Endothelial cell of hepatic sinusoid (primary cell): Measurements from ENCODE around the gene HOXA13.

Experiments used
- in situ Hi-C: cut with HindIII; loops from 2 replicates; pipeline ENCODE4 v1.10.0; 2017; ENCODE audit warnings: low sequenced_read_pairs

HOXA13 gene

GRCh38 chr7:27163288-27164044 is 36.4 kb downstream of the HOXA13 start:
- in situ Hi-C loops = loop anchor here (5.0 to 25.0 kb wide), 4 partner anchors 36 to 1276 kb away; no protein-coding TSS in a partner anchor

GRCh38 chr7:27162561-27163287 is 37.2 kb downstream of the HOXA13 start:
- in situ Hi-C loops = loop anchor here (5.0 to 25.0 kb wide), 4 partner anchors 35 to 1275 kb away; no protein-coding TSS in a partner anchor

DNA sequence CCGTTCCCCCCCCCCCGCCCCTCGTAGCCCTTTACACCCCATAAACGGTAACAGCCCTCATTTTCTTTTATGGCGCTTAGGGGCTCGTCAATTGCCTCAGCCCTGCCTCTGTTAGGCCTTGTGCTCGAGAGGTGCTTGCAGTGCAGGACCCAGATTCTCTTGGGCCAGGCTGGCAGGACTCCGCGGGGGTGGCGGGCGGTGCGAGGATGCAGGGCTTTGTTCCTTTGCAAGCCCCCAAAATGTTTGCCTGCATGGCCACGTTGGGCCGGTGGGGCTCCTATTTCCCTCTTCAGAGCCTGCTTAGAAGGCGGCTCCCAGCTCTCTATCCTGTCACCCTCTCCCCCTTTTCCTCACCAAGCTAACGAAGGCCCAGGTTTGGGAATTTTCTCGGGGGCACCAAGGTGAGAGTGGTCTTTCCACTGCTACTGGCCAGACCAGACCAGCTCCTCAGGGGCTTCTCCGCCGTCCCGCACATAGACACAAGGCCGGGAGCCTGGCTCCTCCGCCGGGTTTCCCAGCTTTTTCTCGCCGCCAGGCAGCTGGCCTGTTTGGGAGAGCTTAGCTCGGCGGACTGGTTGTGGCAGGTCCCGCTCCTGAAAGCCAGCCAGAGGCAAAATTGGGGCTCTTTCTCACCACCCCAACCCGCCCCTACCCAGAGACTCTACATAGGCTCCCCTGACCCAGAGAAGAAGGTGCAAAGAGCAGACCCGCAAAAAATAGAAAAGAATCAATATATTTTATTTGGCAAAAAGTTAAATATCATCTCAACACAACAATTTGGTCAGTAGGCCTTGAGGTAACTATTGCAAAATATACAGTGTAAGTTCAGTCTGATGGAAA is 38.0 kb downstream of the HOXA13 start:
- in situ Hi-C loops = loop anchor here (5.0 to 25.0 kb wide), 4 partner anchors 35 to 1275 kb away; no protein-coding TSS in a partner anchor

- in situ Hi-C loops = loop anchor here (5.0 to 25.0 kb wide), 4 partner anchors 34 to 1274 kb away; no protein-coding TSS in a partner anchor
These were observed 38.6 kb downstream of the HOXA13 start for GRCh38 chr7:27161214-27161720.

- in situ Hi-C loops = loop anchor here (5.0 to 25.0 kb wide), 4 partner anchors 33 to 1273 kb away; no protein-coding TSS in a partner anchor
These were observed 39.2 kb downstream of the HOXA13 start for GRCh38 chr7:27160546-27161213.

DNA sequence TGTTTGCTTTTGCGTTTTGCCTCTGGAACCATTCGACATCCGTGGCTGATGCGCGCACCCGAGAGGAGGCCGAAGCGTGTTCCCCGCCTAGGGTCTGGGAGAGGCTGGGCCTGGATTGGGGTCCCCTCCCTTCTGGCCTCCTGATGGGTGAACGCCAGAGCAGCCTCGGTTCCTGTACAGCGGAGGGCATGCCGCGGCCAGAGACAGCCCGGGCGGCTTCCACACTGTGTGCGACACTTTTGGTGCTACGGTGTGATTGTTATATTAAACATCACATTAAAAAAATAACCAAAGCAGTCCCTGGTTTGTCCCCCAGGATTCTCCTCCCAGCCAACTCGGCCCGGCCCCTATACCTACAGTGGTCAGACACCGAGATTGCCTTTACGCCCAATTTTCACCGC is 39.7 kb downstream of the HOXA13 start:
- in situ Hi-C loops = loop anchor here (5.0 to 25.0 kb wide), 4 partner anchors 33 to 1273 kb away; no protein-coding TSS in a partner anchor

DNA sequence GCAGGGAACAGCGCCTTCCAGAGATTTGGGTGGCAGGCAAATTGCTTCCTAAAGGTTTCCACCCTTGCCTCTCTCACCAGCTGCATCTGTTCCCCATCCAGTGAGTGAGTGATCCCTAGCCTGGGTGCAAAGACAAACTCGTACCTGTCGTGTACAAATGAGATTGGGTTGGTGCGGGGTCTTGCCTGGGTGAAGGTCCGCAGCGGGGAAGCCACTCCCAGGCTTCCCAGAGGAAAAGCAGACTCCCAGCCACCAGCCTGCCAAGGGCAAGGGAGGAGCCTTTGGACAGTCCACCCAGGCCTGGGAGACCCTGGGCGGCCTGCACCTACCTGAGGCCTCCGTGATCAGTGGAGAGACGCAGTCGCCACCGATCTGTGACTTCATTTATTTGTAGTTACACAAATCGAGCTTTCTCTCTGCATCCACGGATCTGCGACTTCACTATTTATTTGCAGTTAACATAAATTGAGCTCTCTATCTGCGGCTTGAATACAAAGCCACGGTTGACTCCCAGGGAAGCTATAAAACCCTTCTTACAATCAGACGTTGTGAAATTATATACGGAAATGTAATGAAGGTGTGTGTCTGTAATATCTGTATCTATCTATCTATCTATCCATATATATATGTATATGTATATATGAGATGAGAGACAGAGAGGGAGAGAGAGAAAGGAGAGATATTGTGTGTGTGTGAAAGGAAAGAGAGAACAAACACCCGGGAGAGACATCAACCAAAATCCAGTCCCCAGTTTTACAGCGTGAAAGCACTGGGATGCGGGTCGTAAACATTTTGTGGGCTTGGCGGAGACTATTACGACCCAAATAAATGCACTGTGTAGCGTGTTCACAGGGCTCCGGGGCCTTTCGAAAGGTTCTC is 40.4 kb downstream of the HOXA13 start:
- in situ Hi-C loops = loop anchor here (5.0 to 25.0 kb wide), 4 partner anchors 32 to 1272 kb away; no protein-coding TSS in a partner anchor

DNA sequence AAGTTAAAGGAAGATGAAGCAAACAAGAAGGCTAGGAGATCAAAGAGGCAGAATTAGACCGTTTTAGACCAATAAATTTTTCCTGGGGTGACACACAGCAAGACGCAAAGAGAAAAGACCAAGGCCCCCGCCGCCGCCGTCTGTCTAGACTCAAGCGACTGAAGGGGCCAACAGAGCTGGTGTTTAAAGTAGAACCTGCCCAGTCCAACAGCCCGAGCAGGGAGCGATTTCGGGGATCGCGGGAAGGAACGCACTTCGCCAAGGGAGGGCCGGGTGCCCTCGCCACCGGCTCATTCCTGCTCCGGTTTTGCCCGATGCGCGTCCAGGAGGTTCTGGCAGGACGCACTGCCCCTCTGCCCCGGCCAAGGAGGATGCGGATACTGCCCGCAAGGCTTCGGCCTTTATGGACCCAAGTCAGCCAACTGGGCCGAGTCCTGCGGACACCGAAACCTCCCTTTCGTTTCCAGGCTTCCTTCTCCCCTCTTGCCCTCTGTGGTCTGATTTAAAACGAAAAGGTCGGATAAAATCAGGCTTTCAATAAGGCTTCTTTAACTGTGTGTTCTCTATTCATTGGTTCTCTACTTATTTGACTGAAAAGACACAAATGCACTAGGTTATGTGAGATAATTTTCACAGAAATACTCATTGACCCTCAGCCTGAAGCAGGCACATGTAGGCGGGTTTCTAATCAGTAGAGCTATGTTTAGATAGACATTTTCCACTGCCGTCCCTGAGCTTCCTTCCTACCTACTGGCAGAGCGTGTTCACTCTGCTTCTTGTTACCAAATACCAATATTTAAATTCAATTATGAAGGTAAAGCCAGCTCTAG is 41.2 kb downstream of the HOXA13 start:
- in situ Hi-C loops = loop anchor here (25.0 kb wide), 1 partner anchor 1271 kb away; no protein-coding TSS in a partner anchor

DNA sequence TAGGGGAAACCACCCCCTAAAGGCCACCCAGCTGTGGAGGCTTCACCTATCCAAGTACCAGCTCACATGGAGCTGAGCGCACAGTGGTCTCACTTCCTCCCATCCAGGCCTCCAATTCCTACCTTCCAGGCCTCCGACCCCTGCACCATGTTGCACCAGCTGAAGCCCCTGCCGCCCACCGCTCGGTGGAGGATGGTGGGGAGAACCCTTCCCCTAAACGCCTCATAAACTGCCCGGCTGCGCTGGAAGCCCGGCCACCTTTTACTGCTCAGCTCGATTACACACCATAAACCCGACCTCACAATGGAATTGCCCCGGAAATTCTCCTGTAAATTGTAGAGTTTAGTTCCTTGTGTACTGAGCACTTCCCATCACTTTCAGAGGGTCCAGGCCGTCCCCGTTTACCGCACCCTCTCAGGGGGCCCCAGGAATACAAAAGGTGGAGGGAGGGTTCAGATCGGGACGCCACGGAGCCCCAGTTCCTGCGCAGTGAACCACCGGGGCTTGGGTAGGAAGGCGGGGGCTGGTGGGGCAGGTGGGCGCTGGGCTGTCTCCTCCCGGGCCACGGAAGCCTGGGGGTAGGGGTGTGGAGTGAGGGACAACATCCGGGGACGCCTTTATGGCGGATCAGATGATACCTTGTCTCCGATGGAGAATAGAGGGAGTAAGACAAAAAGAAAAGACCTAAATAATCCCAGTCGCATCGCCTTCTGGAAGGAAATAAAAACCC is 42.0 kb downstream of the HOXA13 start:
- in situ Hi-C loops = loop anchor here (25.0 kb wide), 1 partner anchor 1271 kb away; no protein-coding TSS in a partner anchor

DNA sequence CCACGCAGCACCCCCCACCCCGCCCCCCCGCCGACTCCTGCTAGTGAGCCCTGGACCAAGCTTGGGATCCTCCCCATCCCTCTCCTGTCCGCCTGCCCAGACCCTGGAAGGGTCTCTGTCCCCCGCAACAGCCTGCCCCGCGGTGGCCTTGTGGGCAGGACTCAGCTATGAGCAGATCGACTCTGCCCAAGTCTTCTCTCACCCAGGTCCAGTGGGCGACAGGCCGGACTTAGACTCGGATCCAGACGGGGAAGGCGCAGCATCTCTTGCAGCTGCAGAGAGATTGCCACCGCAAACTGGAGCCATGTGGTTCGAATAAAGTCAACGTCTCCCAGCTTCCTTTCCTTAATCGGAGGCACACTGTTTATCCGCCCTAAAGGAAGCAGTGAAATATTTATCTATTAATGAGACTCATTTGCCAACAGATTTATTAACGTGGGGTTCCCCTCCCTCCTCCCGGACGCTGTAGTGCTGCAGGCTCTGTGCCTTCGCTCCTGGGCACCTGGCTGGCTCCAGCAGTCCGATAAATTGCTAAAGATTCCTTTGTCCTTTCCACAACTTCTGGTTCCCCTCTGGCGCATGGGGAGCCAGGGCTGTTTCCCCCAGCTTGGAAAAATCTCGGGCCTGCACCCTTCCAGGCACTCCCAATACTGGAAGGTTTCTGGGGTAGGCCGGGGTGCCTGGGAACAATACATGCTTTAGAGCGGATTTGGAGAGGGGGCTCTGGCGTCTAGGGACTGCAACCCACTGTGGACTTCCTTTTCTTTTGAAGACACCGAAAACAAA is 42.8 kb downstream of the HOXA13 start:
- in situ Hi-C loops = loop anchor here (25.0 kb wide), 1 partner anchor 1270 kb away; no protein-coding TSS in a partner anchor

DNA sequence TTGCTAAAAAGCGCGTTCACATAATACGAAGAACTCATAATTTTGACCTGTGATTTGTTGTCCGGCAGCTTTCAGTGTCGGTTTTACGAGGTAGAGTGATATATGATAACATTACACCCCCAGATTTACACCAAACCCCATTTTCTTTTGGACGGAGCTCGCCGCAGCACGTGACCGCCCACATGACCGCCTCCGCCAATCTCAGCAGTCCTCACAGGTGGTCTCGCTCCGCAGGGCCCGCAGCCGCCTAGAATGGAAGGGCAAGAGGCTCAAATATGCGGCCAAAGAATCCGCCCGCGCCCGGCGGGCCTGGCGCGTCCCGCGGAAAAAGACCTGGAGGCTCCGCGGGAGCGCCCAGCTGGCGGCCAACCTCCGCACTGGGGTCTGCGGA is 43.4 kb downstream of the HOXA13 start, which contains the start of gene HOXA7:
TSS of gene HOXA7 (minus strand) at position 168 of the 391 bp plus-strand sequence. CDS start at position 38, 130 bp downstream.
- in situ Hi-C loops = loop anchor here (25.0 kb wide), 1 partner anchor 1269 kb away; no protein-coding TSS in a partner anchor

- in situ Hi-C loops = loop anchor here (25.0 kb wide), 1 partner anchor 1269 kb away; no protein-coding TSS in a partner anchor
These were observed 43.9 kb downstream of the HOXA13 start for GRCh38 chr7:27155816-27156507.

DNA sequence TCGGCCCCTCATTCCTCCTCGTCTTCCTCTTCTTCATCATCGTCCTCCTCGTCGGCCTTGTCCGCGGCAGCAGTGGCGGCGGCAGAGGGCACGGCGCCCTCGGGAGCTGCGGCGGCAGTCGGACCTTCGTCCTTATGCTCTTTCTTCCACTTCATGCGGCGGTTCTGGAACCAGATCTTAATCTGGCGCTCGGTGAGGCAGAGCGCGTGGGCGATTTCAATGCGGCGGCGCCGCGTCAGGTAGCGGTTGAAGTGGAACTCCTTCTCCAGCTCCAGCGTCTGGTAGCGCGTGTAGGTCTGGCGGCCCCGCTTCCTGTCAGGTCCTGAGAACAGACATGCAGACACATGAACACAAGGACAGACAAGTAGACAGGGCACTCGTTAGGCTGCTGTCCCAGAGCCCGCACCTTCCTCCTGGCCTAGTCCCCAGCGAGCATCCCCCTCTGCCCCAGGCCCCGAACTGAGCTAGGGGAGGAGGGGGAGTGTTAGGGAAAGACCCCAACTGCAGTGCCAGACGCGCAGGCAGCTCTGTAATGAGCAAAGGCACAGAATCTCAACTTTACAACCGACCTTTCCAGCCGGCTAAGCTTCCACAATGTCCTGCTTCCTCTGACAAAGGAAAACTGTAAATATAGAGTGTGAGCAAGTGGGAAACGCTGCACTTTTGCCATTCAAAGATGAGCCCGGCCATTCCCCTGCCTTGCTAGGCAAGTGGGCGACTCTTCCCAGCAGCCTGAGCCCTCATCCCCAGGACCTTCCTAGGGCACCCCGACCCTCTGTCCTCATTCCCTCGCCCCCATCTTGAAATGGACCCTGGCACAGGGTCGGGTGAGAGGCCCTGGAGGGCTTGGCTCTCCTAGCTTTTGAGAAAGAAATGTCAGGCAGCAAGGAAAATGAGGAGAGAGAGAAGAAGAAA is 44.7 kb downstream of the HOXA13 start:
- in situ Hi-C loops = loop anchor here (25.0 kb wide), 1 partner anchor 1268 kb away; no protein-coding TSS in a partner anchor

GRCh38 chr7:27154369-27154768 is 45.5 kb downstream of the HOXA13 start:
- in situ Hi-C loops = loop anchor here (25.0 kb wide), 1 partner anchor 1267 kb away; no protein-coding TSS in a partner anchor
